Fibroblast of villous mesenchyme (primary cell): ENCODE data around the gene SGCA. TPM values are rescaled to one million over a fixed set of nuclear protein-coding genes. Genes with fewer than 3 reads are reported as not detected.

Experiments used
- DNase-seq: peaks from one replicate; pipeline ENCODE4 v3.0.0-alpha.2; 2010; ENCODE audit warnings: low read depth
- H3K4me3 ChIP-seq: 2 replicates; pipeline ENCODE4 v1.5.1; 2011; ENCODE audit warnings: low read depth, mild to moderate bottlenecking, low read length
- CTCF ChIP-seq: IDR thresholded peaks from 2 replicates; pipeline ENCODE4 v1.5.1; 2012; ENCODE audit warnings: low read depth, mild to moderate bottlenecking, low read length; ENCODE audit not compliant: insufficient read depth
- total RNA-seq: library from RNA; depleted of rRNA; stranded (reverse); fragments of >200 nt; gene quantifications from 2 replicates; pipeline ENCODE4 v1.2.3, GENCODE V29; 2012

The SGCA gene
- total RNA-seq, 1 donor = not detected

- DNase-seq = no peak
- peak overlapping the region; percentile 100 for H3K4me3 ChIP-seq
- peak; percentile 44 for TF ChIP-seq CTCF
Observed at GRCh38 chr17:50194934-50195865, 29.4 kb downstream of the SGCA start.

- no peak for DNase-seq
- no peak for TF ChIP-seq CTCF
Observed at GRCh38 chr17:50196036-50196435, 30.2 kb downstream of the SGCA start.

GRCh38 chr17:50196826-50197225 lies 31.0 kb downstream of the SGCA start:
- DNase-seq = peak; percentile 72
- no peak for TF ChIP-seq CTCF
- peak overlapping the region; percentile 100 for H3K4me3 ChIP-seq

More at GRCh38 chr17:50196036-50196435, 30.2 kb downstream of the SGCA start:
- H3K4me3 ChIP-seq = peak overlapping the region; percentile 100

- peak; percentile 57 for TF ChIP-seq CTCF
- peak; percentile 70 for DNase-seq
Observed at GRCh38 chr17:50198026-50198669, 32.3 kb downstream of the SGCA start.

GRCh38 chr17:50199211-50199802 lies 33.5 kb downstream of the SGCA start:
- TF ChIP-seq CTCF = no peak
- no peak for DNase-seq
- peak overlapping the region; percentile 100 for H3K4me3 ChIP-seq

More at GRCh38 chr17:50198026-50198669, 32.3 kb downstream of the SGCA start:
- peak overlapping the region; percentile 100 for H3K4me3 ChIP-seq

- peak; percentile 97 for DNase-seq
- peak overlapping the region; percentile 100 for H3K4me3 ChIP-seq
- no peak for TF ChIP-seq CTCF
Observed at GRCh38 chr17:50199803-50200456, 34.1 kb downstream of the SGCA start.
